Activated T-helper 1 cell treated with anti-CD3 and anti-CD28 coated beads, Interleukin-2, amount 50 U/mL, for 16 hours (primary cell): ENCODE results near the gene DMBX1.

Source experiments
- DNase-seq, 2 donors: peaks; one replicate each; pipeline ENCODE4 v3.0.0-alpha.2; 2020; ENCODE audit warnings: low read depth in 1 of 2, low spot score in 1 of 2

DMBX1 gene

DNA sequence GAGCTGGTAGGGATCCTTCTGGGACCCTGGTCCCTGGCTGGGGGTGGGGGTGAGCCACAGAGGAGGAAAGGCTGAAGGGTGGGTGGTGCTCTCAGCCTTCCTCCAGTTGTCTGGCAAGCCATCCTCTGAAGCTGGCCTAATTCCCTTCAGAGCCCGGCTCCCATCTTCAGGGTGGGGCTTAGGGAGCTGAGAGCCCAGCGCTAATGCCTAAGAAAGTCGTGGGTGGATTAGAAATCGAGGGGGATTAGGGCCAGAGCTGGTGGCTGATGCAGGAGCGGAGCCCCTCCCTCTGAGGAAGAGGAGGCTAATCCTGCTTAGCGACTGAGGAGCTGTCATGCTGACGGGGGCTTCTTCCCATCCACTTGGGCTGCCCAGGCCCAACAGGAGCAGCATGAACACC is 30.8 kb upstream of the DMBX1 start:
- DNase-seq = no peak

DNA sequence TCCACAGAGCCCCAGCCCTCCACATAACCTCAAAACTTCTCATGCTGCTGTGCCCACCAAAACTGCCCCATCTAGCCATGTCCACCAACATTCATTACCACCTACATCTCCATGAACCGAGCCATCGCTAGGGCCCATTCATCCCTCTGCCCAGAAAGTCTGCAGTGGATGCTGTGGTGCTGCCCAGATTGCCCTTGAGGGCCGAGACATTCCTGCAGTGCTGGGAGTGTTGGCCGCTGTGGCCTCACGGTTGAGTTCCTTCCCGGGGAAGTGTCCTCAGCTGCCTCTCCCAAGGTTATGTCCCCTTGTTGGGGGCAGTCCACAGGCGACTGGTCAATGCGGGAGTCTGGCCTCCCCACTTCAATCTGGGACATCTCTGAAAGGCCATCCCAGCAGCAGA is 30.3 kb upstream of the DMBX1 start:
- no peak for DNase-seq

DNA sequence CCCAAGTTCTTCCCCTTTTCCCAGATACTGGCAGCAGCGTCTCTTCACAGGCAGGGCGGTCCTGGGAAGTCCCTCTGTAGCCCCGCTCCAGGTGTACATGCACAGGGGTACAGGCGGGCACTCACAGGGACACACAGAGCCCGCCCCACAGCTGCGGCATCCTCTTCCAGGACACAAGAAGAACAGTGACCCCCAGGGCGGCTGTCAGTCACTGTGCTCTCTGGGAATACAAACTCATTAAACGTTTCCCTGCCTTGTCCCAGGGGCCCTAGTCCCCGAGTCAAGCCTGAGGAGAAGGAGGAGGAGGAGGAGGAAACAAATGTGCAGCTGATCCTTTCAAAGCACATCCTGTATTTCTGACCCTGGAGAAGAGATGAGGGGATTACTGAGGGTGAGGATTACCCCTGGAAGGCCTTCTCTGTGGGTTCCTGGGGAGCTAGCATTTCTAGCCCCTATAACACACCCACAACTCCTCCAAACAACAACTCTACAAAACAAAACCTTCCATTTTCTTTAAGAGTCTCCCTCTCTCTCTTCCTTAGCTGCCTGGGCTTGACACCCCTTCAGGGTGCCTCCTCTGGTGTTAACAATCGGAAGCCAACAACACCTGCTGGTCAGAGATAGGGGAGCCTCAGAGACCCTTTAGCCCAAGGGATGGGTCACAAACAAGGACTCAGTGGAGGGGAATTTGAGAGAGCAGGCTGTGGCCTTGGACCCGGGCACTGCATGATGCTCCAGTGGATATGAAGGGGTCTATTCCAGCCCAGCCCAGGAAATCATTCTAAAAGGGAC is 28.4 kb upstream of the DMBX1 start:
- no peak for DNase-seq

GRCh38 chr1:46461809-46462448 is 27.7 kb upstream of the DMBX1 start:
- DNase-seq = no peak

GRCh38 chr1:46464013-46464548 is 25.6 kb upstream of the DMBX1 start:
- no peak for DNase-seq

- no peak for DNase-seq
Observed at GRCh38 chr1:46464915-46465314, 24.7 kb upstream of the DMBX1 start.

DNA sequence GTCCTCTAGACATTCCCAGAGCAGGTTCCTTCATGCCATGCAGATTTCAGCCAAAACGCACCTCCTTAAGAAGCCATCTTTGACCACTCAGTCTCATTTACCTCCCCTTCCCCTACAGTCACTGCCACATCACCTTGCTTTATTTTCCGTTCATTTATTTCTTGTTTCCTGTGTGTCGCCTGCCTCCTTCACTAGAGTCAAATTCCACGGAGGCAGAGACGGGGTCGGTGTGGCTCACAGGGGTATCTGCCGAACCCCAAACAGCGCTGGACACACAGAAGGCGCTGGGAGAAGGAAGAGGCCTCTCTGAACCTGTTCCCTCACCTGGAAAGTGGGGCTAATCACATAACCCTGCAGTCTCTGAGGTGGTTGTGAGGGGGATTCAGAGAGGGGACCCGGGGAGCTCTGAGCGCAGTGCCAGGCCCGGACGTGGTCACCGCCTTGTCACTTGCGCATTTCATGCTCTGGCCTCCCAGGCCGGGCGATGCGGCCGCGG is 23.6 kb upstream of the DMBX1 start:
- DNase-seq = no peak

DNA sequence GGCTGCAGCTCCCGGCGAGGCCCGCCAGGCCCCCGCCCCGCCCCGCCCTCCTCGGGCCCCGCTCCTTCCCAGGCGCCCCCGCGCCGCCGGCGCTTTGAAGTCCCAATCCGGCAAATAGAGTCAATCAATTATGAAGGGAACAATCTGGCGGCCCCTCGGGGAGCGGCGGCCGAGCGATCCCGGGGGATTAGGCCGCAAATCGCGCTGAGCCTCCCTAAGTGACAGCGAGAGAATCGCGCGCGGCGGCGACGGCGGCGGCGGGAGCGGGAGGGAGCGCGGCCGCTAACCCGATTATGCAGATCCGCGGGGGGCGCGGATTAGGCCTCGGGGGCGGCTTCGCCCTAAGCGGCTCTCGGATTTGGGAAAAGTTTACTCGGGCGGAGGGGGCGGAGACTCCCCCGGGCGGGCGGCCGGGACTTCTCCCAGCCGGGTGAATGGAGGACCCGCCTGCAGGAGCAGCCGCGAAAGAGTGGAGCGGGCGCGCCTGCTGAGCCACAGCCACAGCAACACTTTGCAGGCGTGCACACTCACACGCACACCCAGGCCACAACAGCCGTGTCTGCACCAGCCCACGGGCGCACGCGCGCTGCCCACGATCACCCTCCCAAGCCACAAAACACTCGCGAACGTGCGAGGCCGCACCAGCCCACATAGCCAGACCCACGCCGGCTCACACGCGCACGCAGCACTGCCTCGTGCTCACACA is 23.0 kb upstream of the DMBX1 start:
- no peak for DNase-seq

GRCh38 chr1:46467183-46467504 is 22.5 kb upstream of the DMBX1 start:
- no peak for DNase-seq

DNA sequence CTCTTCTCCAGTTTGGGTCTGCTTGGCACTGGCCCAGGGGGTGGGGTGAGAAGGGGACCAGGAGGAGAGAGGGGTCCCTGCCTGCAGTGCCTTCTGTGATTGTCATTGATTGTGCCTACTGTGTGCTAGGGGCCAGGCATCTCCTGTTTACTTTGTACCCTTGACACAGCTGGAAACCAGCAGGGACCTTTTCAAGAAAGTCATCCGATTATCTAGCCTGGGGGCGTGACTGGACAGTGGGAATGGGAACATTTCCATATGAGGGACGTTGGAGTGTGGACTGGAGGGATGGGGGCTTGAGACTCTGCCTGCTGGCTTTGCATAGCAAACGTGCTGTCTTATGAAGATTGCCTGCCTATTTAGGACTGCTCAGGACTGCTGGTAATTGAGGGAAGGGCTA is 19.8 kb upstream of the DMBX1 start:
- DNase-seq = no peak

GRCh38 chr1:46471848-46472492 is 17.7 kb upstream of the DMBX1 start:
- no peak for DNase-seq

DNA sequence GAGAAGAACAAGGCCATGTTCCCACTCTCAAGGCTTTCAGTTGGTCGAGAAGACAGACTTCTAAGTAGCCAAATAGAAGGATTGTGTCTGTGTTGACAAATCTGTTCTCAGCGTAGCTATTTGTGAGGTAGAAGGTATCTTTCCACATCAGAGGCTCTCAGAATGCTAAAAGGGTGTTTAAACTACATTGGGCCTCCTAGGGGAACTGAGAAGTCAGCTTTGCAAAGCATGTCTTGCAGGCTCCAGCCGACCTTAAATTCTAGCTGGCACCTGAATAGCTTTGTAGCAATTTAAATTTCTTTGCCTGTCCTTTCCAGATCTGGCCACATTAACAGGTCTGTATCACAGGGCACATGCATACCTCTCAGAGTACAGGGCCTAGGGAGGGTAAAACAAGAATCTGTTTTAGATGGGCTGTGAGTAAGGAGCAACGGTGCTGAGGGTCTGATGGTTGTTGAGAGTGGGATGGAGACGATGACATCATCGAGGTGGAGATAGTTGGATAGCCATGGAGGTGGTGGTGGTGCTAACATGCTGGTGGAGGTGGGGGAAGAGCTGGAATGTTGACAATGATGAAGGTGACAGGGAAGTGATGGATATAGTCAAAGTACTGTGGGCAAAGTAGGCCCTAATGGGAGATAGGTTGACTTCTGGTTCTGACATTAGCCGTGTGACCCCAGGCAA is 17.0 kb upstream of the DMBX1 start:
- no peak for DNase-seq

DNA sequence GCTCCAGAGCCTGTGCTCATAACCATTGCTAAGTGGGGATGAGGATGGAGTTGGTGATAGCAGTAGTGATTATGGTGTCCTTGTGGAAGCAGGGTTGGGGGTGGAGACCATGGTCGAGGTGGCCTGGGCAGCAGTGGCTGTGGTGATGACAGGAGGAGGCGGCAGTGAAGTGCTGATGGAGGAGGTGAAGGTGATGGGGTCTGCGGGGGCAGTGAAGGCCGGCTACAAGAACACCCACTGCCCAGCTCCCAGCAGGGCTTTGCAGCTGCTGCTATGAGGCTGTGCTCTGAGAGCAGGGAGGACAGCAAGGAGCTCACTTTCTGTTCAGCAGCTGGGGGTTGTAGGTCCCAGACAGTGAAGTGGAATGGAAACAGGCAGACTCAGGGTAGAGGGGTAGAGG is 15.6 kb upstream of the DMBX1 start:
- DNase-seq = no peak

- no peak for DNase-seq
Observed at GRCh38 chr1:46474570-46474969, 15.1 kb upstream of the DMBX1 start.

- no peak for DNase-seq
Observed at GRCh38 chr1:46476673-46477072, 13.0 kb upstream of the DMBX1 start.

GRCh38 chr1:46477153-46477929 is 12.3 kb upstream of the DMBX1 start:
- peak; percentile 58 to 60 for DNase-seq

DNA sequence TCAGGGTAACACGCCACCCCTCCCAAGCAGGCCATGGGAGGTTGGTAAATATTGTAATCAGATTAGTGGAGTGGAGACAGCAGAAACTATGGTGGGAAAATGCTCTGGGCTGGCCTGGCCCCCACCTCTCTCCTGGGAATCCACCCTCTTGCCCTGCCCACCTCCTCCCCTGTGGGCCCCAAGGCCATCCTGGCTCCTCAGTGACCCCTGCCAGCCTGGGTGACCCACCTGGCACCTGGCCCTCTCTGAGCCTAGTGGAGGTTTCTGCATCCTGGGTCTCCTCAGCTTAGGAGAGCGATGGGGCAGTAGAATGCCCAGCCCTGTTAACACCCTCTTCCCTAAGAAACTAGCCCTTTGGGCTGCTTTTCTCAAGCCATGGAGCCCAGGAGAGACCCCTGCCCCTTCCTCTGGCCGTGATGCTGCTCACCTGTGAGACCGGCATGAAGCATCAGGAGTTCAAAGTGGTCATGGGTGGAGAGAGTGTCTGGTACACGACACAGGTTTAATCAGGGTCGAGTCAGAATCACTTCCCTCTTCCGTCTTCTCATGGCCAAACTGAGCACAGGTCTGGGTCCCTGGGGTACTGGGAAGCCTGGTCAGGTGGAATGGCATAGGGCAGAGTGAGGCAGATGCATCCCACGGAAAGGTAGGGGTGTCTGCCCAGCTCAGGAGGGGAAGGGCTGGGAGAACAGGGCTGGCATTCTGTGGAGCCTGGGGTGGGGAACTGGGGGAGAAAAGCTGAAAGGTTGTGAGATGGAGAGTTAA is 10.7 kb upstream of the DMBX1 start:
- no peak for DNase-seq

- no peak for DNase-seq
Observed at GRCh38 chr1:46479744-46480350, 9.8 kb upstream of the DMBX1 start.
